Type B pancreatic cell (in vitro differentiated cells): ENCODE measurements around the gene ARPC3. TPM values are rescaled to one million over a fixed set of nuclear protein-coding genes. Genes with fewer than 3 reads are reported as not detected.
"Not testable (repeated sequence)": the region's sequence is repeated elsewhere in the genome, so short reads cannot be mapped to it uniquely, and the experiment has no call there.

ENCODE experiments used
- DNase-seq: peaks from one replicate; pipeline ENCODE4 v3.0.0; 2021; ENCODE audit warnings: mixed read lengths; ENCODE audit not compliant: unreplicated experiment; ENCODE audit errors: extremely low spot score
- H3K27ac Mint-ChIP-seq: 2 replicates; pipeline ENCODE4 v1.8.0; 2021; ENCODE audit warnings: mild to moderate bottlenecking, mixed read lengths
- H3K27me3 Mint-ChIP-seq: 2 replicates; pipeline ENCODE4 v1.8.0; 2021; ENCODE audit warnings: mixed read lengths
- H3K36me3 Mint-ChIP-seq: 2 replicates; pipeline ENCODE4 v1.8.0; 2021; ENCODE audit warnings: mixed read lengths
- H3K4me1 Mint-ChIP-seq: one replicate; pipeline ENCODE4 v1.8.0; 2021; ENCODE audit warnings: mixed read lengths; ENCODE audit not compliant: unreplicated experiment
- H3K4me3 Mint-ChIP-seq: 2 replicates; pipeline ENCODE4 v1.8.0; 2021; ENCODE audit warnings: mild to moderate bottlenecking, mixed read lengths
- H3K9me3 Mint-ChIP-seq: 2 replicates; pipeline ENCODE4 v1.8.0; 2021; ENCODE audit warnings: mixed read lengths
- CTCF ChIP-seq: fragments of 200-600 bp; sonication (generic); conservative IDR thresholded peaks from 2 replicates; pipeline ENCODE4 v1.5.0; 2021; ENCODE audit warnings: antibody characterized with exemption, mild to moderate bottlenecking
- total RNA-seq: library from RNA; stranded (reverse); gene quantifications from 2 replicates; pipeline ENCODE4 v1.2.1, GENCODE V29; 2021; ENCODE audit warnings: low replicate concordance

ARPC3 gene
- total RNA-seq, 1 donor from 2014 or later, result 164 TPM

GRCh38 chr12:110444455-110444854 is 5.7 kb downstream of the ARPC3 start:
- no peak for DNase-seq
- H3K27ac Mint-ChIP-seq, result no peak overlapping the region
- no peak overlapping the region for H3K4me3 Mint-ChIP-seq
- TF ChIP-seq CTCF, result no peak
- no peaks in the 10 kb centered on the region for H3K9me3 Mint-ChIP-seq
- peaks cover 20% of the 10 kb centered on the region for H3K36me3 Mint-ChIP-seq
- H3K4me1 Mint-ChIP-seq, result peaks cover 6% of the 10 kb centered on the region
- H3K27me3 Mint-ChIP-seq, result no peaks in the 10 kb centered on the region

DNA sequence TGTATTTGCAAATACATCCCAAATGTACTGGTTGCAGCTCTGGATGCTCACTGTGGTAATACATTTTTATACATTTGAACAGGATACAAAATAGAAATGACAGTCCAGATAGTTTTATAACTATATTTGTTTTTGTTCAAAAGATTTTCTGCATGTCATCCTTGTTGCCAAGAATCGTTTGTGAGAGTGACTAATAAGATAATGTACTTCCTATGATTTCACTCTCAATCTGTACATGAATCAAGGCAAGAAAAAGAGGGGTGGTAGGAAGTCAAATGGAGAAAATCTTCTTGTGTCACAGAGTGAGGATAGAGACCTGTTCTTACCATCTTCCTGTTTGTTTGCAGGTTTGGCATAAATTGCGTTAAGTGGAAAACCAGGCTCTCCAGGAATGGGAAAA is 13.9 kb downstream of the ARPC3 start:
- H3K27me3 Mint-ChIP-seq, result no peaks in the 10 kb centered on the region
- DNase-seq, result no peak
- no peak overlapping the region for H3K27ac Mint-ChIP-seq
- H3K4me1 Mint-ChIP-seq, result peaks cover 3% of the 10 kb centered on the region
- no peak for TF ChIP-seq CTCF
- H3K9me3 Mint-ChIP-seq, result no peaks in the 10 kb centered on the region
- no peak overlapping the region for H3K4me3 Mint-ChIP-seq
- H3K36me3 Mint-ChIP-seq, result peaks cover 12% of the 10 kb centered on the region

DNA sequence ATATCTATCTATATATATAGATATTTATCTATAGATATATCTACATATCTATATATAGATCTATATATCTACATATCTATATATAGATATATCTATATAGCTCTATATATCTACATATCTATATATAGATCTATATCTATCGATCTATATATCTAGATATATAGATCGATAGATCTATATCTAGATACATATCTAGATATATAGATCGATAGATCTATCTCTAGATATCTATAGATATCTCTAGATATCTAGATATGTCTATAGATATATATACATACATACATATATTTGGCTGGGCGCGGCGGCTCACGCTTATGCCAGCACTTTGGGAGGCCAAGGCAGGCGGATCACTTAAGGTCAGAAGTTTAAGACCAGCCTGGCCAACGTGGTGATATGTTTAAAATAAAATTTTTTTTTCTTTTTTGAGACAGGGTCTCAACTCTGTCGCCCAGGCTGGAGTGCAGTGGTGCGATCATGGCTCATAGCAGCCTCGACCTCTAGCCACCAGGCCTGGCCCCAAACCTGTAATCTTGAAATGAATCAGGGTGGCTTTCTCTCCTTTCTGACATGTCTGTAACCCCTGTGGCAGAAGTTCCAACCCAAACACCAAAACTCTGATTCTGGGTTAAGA is 18.1 kb downstream of the ARPC3 start:
- Mint-ChIP-seq H3K4me3 (no peak overlapping the region), H3K27ac (no peak overlapping the region), H3K4me1 (peaks cover 4% of the 10 kb centered on the region), H3K27me3 (no peaks in the 10 kb centered on the region), H3K36me3 (peaks cover 8% of the 10 kb centered on the region), H3K9me3 (no peaks in the 10 kb centered on the region)
- DNase-seq, result no peak
- no peak for TF ChIP-seq CTCF

DNA sequence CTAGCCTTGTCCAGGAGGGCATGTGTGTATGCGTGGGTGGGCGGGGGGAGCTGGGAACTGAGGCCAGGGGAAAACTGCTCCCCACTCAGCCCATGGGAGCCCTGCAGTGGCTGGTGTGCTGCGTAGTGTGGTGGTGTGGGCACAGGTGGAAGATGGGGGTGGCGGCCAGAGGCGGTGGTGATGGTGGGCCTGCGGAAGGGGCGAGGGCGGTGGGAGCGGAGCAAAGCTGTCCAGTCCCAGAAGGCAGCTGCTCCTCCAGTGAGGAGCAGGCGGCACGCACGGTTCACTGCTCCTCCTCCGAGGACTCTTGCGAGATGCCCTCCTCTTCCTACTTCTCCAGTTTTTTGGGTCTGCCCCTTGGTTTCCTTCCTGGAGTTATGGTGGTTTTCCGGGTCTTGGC is 20.5 kb downstream of the ARPC3 start:
- H3K9me3 Mint-ChIP-seq, H3K36me3 Mint-ChIP-seq, H3K27me3 Mint-ChIP-seq, H3K4me3 Mint-ChIP-seq, H3K27ac Mint-ChIP-seq, H3K4me1 Mint-ChIP-seq, DNase-seq: not testable (repeated sequence)

DNA sequence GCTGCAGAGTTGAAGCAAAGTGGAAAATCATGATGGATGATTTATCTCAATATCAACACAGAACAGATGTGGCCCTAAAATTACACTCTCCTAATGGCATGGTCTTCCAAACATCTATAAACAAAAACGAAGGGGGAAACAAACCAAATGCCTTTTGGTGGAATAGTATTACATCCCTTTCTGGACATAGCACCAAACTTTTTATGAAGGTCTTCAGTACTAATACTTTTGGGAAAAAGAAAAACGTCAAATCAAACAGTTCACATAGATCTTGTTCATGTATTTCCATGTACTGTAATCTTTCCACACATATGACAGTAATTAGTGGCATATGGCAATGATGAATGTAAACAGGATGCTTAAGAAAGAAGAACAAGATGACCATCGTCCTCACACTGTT is 23.7 kb downstream of the ARPC3 start:
- Mint-ChIP-seq H3K4me3 (no peak overlapping the region), H3K9me3 (no peaks in the 10 kb centered on the region), H3K36me3 (no peaks in the 10 kb centered on the region), H3K27ac (no peak overlapping the region), H3K27me3 (no peaks in the 10 kb centered on the region), H3K4me1 (peaks cover 8% of the 10 kb centered on the region)
- no peak for TF ChIP-seq CTCF
- no peak for DNase-seq

DNA sequence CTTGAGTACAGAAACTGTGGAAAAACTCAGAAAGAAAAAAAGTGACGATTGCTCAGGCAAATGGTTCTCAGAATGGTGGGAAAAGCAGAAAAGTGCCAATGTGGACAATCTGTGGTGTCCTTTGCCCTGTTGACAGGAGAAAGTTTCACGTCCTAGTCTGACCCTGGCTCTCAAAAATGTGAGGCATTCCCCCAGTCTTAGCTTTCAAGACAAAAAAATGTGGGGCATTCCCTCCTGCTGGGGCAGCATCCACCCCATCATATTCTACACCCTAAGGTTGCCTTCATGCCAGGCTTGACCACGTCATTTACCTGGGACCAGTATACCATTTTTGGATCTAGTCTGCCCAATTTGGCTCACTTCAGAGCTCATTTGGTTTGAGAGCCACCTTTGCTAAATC is 25.9 kb downstream of the ARPC3 start:
- no peaks in the 10 kb centered on the region for H3K9me3 Mint-ChIP-seq
- H3K36me3 Mint-ChIP-seq, result no peaks in the 10 kb centered on the region
- H3K27me3 Mint-ChIP-seq, result no peaks in the 10 kb centered on the region
- no peak for DNase-seq
- no peak overlapping the region for H3K4me3 Mint-ChIP-seq
- no peak for TF ChIP-seq CTCF
- no peak overlapping the region for H3K27ac Mint-ChIP-seq
- peaks cover 7% of the 10 kb centered on the region for H3K4me1 Mint-ChIP-seq
